GM21528 (cell line): ENCODE data around the gene FBLN7.
"Not testable (repeated sequence)": the region's sequence is repeated elsewhere in the genome, so short reads cannot be mapped to it uniquely, and the experiment has no call there.

Experiments
- ATAC-seq: cut with Tn5 transposase; IDR thresholded peaks from one replicate; pipeline ENCODE4 v1.9.1; 2021; ENCODE audit warnings: mild to moderate bottlenecking, moderate library complexity; ENCODE audit not compliant: unreplicated experiment, low FRiP score

Gene FBLN7

DNA sequence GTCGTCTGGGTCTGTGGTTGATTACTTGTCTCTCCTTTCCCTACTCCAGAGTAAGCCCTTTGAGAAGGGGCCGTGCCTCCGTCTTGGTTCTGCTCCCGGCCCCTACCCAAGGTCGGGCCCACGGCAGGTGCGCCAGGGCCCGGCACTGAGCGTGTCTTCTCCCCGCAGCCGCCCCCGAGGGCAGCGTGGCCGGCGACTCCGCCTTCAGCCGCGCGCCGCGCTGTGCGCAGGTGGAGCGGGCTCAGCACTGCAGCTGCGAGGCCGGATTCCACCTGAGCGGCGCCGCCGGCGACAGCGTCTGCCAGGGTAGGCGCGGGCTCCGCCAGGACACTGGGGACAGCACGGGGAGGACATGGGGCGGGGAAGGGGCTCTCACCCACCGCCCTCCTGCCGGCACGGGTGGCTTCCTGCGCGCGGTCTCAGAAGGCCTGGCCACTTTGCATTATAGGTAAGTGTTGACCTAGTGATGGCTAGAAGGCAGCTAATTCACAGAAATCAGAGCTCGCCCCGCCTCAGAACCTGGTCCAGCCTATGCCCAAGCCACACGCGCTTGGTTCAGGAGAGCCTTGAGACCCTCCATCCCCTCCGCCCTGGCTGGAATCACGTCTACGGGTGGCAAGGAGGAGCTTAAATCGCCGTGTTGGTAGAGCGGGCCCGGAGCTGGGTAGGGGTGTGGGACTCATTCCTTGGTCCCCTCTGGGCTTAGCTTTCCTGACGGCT lies 43.5 kb downstream of the FBLN7 start:
- no peak for ATAC-seq

DNA sequence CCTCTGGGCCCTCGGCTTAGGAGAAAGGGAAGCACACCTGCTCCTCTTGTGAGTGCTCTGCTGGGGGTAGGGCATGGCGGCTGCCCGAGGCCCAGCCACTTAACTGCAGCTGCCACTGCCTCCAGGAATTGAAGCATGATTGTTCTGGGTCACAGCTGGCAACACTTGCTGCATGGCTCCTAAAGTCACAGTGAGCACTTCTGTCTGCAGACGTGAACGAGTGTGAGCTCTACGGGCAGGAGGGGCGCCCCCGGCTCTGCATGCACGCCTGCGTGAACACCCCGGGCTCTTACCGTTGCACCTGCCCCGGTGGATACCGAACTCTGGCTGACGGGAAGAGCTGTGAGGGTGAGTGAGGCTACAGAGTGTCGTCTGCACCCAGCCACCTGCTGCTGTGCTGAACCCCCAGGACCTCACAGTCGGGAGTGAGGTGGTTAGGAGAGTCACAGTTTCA lies 44.4 kb downstream of the FBLN7 start:
- no peak for ATAC-seq

DNA sequence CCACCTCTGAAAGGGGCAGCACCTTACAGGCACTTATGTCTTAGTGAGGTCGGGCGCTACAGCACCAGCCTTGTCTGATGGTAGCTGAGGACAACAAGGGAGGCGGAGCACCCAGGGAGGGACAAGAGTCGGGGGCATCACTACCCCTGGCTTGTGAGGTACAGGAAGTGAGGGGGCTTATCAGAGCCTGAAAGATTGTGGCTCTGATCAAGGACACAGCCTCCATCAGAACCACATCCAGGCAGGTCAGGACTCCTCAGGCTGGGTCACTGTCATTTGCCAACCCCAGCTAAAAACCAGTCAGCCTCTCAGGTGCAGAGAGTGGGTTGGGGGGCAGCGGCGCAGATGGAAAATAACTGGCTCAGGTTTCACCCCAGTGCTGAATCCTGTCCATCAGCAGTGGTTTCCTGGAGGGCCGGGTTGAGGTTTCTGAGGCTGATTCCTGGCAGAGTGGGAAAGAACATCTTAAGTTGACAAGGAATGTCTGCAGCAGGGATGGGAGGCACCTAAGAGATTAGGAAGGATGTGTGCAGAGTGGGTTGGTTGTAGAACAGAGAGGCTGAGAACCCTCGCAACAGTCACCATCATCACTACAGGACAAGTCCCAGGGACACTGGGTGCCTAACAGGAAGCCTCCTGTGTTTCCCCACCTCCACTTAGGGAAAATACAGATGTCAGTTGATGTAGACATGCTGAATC lies 45.3 kb downstream of the FBLN7 start:
- no peak for ATAC-seq

DNA sequence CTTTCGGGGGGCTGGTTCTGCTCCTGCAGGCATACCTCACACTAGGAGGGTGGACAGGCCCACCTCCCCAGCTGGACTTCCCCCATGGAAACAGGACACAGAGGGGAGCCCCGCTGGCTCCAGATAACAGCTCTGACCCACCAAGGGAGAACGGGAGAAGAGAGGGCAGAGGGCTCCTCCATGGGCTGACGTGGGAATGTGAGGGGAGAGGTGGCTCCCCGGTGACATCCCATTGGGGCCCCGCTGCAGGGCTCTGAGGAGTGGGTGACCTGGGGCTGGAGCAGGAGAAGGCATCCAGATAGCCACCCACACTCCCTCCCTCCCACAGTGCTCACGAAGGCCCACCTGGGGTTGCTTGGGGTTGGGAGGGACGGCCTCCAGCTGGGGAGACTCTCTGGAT lies 45.9 kb downstream of the FBLN7 start:
- no peak for ATAC-seq

DNA sequence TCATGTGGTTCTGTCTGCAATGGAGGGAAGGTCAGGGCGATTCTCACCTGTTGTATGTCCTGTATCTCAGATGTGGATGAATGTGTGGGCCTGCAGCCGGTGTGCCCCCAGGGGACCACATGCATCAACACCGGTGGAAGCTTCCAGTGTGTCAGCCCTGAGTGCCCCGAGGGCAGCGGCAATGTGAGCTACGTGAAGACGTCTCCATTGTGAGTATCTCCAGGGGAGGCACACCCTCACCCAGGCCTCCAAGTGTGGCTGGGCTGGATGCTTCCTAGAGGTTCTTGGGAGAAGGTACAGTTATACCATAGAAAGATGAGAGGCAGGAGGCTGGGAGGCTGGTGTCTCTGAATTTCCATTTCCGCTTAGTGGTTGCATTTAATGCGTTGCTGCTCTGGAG lies 46.9 kb downstream of the FBLN7 start:
- ATAC-seq: no peak

DNA sequence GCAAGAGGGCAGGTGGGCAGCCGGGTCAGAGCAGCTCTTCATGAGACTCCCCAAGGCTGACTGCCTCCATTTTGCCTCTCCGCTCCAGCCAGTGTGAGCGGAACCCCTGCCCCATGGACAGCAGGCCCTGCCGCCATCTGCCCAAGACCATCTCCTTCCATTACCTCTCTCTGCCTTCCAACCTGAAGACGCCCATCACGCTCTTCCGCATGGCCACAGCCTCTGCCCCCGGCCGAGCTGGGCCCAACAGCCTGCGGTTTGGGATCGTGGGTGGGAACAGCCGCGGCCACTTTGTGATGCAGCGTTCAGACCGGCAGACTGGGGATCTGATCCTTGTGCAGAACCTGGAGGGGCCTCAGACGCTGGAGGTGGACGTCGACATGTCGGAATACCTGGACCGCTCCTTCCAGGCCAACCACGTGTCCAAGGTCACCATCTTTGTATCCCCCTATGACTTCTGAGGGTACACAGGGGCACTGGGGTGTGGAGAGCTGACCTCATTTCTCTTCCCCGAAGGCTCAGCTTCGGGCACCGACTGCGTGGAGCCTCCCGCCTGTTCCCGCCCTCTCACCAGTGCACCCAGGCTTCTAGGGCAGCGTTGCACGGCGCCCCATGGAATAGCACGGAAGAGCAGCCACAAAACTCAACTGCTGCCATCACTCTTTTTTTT lies 49.0 kb downstream of the FBLN7 start:
- no peak for ATAC-seq

DNA sequence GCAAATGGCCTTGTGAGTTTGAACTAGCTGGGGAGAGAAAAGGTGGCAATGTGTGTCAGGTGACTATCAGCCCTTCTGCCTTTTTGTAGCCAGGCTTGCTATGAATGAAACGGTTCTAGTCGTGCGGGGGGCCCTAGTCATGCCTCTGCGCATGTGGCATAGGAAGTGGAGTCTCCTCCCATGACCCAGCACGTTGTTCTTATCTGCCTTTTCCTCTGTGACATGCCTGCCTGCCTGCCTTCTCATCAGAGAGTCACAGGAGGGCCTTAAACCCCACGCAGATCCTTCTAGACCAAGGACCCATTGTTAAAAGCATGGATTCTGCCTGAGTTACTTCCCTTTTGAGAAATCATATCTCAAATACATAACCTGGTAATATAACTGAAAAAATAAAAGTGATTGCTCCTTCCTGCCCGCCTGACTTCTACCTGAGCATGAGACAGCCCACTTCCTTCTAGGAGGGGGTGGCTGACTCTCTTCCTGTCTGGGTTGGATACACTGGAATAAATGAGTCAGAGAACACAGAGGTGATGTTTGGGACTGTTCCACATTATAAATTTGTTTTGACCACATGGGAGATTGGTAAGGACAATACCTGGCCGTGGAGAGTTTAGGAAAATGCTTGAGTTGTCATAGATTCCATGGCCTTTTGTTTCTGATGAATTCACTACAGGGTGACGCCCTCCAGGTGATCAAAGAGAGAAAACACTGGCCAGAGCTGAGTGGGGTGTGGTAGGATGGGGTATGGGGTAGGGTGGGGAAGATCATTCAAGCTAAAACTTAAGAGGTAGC lies 49.8 kb downstream of the FBLN7 start:
- ATAC-seq: no peak

DNA sequence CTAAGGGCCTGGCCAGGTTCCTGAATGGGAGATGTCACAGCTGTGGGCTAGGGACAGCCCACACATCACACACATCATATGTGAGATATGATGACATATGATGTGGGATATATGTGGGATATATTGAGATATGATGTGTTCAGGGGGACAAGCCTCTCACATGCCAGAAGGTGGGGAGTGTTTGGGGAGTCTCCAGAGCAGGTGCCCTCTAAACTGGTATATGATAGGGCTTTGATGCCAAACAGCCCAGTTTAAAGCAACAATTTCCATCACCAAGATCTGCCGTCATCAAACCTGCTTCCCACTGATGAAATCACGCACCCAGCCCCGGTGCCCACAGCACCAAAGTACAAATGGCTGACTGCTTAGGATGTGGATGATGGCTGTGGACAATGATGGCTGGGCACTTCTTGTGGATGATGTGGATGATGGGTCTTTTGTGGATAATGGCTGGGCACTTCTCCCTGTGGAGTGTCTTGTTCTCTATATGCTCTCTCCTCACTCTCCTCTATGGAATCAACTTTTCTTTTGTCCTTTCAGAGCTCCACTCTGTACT lies 50.9 kb downstream of the FBLN7 start:
- ATAC-seq: no peak

DNA sequence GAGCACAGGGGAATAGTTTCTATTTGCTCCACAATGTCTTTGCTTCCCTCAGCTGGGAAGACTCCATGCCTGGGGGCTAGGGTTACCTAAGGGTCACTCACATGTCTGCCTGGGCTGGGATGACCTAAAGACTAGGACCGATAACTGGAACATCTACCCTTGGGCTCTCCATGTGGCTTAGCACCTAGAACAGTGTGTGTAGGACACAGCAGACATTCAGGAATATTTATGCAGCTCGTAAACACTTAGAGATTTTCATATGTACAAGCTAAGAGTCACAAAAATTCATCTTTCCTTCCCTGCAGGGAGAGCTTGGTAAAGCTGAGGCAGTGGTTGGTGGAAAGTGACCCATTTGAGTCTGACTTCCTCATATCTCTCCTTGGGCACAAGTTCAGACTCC lies 55.8 kb downstream of the FBLN7 start:
- no peak for ATAC-seq

DNA sequence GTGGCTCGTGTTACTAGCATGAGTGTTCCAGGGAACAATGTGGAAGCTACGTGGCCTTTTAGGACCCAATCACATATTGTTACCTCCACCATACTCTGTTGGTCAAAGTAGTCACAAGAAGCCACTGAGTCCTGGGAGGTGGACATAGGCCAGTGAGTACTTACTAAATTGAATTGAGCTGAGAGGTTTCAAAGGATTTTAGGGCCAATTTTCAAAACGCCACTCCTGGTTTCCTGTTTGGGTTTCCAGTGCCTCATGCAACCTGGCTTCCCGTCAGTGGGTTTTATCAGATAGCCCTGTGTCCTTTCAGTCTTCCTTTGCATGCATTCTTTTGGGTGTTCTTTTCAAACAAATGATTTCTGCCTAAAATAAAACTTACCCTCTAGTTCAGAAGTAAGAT lies 56.3 kb downstream of the FBLN7 start:
- no peak for ATAC-seq

DNA sequence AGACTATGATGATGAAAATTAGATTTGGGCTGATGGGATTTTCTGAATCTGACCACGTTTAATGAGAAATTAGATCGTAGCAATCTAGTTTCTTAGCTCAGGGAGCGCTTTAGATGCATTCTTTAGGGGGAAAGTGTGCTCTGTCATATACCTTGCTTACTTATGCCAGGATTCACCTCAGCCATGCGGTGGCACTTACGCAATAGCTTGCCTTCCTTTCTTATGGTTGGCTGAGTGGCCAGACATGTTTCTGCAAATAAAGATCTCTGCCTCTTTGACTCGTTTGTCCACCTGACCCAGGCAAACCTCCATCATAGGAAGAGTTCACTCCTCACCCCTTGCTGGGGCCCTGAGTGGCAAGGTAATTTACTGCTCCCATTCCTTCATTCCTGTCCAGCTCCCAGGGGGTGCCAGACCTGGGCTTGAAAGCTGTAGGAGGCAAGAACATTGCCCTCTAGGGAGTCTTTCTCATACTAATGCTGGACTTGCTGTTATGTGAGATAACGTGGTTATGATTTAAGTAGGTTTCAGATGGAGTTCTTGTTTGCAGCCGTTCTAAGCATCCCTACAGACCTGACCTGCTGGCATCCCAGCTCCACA lies 57.1 kb downstream of the FBLN7 start:
- ATAC-seq: no peak

DNA sequence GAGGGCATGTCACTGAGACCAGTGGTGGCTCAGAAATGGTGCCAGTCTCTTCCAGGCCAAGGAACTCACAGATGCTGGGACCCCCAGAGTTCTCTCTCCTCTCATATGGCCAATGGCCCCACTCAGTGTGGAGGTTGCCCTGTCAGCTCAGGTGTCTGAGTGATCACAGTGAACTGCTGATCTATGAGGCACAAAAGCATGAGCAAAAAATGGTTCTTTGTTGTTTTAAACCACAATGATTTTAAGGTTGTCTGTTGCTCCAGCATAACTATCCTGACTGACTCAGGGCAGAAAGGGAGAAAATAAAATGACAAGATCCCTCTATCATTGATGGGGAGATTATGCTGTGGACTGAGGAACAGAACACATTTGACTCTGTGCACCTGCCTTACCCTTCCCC lies 57.8 kb downstream of the FBLN7 start:
- ATAC-seq: no peak

DNA sequence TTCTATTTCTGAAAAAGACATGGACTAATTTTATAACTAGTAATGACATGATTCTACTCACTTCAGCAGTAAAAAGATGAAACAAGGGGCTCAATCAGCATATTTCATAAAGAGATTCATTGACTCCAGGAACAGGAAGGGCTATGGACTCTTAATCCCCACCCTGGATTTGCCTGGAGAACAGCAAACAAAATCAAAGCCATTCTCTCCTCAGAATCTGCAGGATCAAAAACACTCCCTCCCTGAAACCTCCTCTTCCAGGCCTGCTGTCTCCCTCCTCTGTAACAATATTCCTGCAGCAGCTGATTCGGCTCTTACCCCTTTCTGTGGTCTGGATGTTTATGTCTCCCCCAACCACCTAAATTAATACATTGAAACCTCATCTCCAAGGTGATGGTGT lies 59.7 kb downstream of the FBLN7 start:
- ATAC-seq: no peak

DNA sequence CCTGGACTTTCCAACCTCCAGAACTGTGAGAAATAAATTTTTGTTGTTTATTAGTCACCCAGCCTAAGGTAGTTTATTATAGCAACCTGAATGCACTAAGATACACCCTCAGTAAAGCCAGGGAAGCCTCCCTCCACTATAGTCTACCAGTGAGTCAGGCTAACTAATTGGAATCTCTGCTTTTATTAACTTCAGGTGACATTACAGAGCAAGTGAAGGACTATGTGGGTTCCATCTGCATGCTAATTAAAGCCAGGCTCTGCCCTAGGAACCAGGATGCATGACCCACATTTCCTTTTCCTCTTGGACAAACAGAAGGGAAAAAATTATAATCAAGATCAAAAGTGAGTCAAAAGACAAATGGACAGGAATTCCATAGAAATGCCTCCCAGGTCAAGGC lies 60.6 kb downstream of the FBLN7 start:
- no peak for ATAC-seq

DNA sequence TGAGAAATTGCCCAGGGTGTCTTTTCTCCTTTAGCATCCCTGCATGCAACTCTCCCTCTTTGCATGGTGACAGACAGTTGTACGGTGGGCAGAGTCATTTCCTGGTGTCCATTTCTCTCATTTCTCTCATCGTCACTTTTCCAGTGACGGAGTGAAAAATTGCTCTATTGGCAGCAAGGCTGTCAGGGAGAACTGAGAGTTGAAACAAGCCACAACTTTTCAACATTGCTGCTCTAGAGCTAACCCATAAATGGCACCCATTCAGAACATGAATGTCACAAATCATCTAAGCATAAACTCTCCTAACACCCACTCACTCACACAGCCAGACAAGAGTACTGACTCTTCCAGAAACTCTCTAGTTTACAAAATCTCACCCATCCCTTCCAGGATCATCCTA lies 61.0 kb downstream of the FBLN7 start:
- no peak for ATAC-seq

DNA sequence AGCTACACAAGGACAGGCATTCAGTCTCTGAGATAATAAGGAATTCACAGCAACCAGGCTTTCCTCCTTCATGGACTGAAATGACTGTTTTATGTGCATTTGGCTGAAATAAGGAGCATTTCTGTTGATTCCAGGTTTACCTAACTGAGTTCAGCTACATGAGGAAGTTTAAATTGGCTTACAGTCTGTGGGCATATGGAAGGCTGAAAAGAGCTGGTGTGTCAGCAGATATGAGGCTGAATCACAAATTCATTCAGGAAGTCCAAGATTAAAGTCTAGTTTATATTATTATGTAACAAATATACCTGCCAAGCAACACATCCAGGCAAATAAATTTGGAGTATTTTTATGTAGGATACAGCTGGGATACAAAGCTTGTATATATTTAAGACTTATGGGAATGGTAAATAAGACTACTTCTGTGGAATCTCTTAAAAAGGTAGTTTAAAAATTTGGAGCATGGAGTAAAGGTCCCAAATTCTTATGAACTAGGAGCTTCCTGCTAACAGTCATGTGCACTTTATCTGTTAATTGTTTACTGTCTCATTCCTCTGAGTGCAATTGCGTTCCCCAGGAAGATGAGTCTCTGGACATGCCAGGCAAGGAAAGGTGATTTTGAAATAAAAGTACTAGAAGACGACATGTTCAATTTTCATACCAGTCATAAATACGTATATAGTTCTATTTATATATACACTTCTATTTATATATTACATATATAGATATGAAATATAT lies 63.7 kb downstream of the FBLN7 start:
- no peak for ATAC-seq

DNA sequence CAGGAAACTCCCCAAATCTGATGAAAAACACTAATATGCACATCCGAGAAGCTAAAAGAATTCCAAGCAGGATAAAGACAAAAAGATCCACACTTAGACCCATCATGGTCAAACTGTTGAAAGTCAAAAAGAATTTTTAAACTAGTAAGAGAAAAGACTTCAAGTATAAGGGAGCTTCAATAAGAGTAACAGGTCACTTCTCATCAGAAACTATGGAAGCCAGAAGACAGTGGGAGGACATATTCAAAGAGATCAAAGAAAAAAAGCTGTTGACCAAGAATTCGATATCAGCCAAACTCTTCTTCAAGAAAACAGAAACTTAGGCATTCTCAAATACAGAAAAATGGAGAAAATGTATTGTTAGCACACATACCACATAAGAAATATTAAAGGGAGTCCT lies 66.2 kb downstream of the FBLN7 start:
- no peak for ATAC-seq

DNA sequence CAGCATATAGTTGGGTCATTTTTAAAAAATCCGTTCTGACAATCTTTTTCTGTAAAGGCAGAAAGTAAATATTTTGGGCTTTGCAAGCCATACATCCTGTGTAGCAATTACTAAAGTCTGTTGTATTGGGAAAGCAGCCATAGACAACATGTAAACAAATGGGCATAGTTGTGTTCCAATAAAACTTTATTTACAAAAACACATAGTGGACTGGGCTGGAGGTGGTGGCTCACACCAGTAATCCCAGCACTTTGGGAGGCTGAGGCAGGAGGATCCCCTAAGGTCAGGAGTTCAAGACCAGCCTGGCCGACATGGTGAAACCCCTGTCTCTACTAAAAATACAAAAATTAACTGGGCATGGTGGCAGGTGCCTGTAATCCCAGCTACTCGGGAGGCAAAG lies 69.7 kb downstream of the FBLN7 start:
- not testable (repeated sequence) for ATAC-seq

DNA sequence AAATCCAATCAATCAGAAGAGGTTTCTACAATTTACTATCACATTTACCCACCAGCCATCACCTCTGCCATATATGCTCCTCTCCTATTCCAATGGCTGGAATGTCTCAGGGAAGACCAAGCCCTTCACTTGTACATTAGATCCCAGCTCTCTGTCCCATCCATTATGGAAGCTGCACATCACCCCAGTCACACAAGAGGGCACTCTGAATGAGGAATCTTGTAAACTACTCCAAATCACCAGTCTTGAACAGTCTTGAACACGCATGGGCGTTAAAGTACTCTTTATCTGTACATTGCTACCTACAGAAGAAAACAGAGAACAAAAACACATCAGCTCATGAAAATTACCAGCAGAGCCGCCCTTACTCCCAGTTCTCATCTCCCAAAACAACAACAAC lies 78.0 kb downstream of the FBLN7 start:
- no peak for ATAC-seq

DNA sequence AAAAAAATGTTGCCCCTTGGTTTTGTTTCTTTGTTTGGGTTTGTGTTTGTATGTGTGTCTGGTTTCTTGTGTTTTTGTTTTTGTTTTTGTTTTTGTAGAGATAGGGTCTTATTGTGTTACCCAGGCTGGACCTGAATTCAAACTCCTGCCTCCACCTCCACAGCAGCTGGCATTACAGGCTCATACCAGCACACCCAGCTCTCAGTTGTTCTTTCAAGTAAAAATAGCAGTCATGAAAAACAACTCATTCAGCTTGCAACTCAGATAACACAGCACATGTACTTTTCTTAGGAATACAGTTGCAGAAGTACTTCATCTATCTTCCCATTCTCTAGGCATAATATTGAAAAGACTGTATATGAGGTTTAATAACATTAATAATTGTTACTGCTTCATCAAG lies 79.7 kb downstream of the FBLN7 start:
- ATAC-seq: no peak
